GM18951 (cell line): ENCODE results near the gene ARFGAP3.
A peak's percentile ranks its signal among the peaks of the same experiment; 100 is the strongest.

ENCODE experiments used
- POLR2A ChIP-seq: IDR thresholded peaks from 4 replicates; pipeline ENCODE4 v1.6.1; 2011; ENCODE audit warnings: mild to moderate bottlenecking; ENCODE audit not compliant: insufficient read length, insufficient read depth; ENCODE audit errors: extremely low read depth
- in situ Hi-C: fragments of 300-500 bp; cut with MboI; formaldehyde crosslinking; loops from one replicate; pipeline ENCODE4 v1.12.0; 2022; ENCODE audit warnings: low sequenced_read_pairs, mixed read lengths, inconsistent platforms; ENCODE audit not compliant: unreplicated experiment

Gene ARFGAP3, protein sequence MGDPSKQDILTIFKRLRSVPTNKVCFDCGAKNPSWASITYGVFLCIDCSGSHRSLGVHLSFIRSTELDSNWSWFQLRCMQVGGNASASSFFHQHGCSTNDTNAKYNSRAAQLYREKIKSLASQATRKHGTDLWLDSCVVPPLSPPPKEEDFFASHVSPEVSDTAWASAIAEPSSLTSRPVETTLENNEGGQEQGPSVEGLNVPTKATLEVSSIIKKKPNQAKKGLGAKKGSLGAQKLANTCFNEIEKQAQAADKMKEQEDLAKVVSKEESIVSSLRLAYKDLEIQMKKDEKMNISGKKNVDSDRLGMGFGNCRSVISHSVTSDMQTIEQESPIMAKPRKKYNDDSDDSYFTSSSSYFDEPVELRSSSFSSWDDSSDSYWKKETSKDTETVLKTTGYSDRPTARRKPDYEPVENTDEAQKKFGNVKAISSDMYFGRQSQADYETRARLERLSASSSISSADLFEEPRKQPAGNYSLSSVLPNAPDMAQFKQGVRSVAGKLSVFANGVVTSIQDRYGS

DNA sequence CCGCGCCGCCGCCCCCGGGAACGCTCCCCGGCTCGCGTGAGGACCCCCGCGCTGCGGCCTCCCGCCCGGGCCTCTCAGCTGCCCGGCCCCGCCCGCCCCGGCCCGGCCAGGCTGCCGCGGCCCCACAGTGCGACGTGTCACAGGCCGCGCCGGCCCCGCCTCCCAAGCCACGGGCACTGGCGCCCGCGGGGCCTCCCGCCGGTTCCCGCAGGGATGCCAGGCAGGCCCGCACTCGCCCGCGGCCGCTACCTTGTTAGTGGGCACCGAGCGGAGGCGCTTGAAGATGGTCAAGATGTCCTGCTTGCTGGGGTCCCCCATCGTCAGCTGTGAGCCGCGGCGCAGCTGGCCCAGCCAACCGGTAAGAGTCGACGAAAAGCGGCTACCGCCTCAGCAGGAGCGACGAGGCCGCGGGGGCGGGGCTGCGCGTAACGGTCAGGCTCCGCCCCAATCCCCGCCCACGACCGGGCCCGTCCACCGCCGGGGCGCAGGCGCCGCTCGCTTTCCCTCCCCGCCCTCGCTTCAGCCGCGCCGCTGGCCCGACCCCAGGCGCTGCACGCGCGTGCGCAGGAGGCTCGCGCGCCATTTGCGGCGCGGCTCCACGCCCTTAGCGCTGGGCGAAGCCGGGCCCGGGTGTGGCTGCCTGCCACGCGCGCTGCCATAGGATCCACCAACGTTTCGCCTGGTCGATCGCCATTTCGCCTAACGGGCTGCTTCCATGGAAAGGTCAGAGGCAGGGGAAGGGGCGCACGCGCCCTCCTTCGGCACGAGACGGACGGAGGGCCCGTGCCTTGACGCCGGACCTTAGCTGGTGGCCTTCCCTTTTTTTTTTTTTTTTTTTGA is at the start of gene ARFGAP3:
ARFGAP3 (minus strand) TSS at position 409 of the 840 bp plus-strand sequence; CDS start at position 318, 91 bp downstream.
- TF ChIP-seq POLR2A, result peak; percentile 86
- in situ Hi-C loops, result no loop called here

DNA sequence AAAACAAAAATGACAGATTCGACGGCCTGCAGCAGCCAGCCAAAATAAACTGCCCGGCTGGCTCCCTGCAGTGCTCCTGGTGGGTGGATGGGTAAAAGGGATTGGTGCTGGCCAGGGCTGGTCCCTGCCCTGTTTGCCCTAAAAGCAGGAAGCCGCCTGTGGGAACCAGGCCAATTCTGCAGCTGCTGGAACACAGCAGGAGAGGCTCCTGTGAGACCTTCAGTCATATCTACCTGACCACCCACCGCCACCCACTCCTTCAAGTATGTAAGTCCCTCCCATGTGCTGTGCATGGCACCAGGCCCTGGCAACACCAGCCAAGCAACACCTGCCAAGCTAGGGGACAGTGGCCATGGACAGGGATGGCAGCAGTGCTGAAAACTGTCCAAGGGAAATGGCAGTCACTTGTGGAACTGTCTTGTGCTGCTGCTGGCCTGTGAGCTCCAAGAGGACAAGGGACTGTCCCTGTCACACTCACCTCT is 48.7 kb upstream of the ARFGAP3 start:
- TF ChIP-seq POLR2A, result no peak
- in situ Hi-C loops, result no loop called here

DNA sequence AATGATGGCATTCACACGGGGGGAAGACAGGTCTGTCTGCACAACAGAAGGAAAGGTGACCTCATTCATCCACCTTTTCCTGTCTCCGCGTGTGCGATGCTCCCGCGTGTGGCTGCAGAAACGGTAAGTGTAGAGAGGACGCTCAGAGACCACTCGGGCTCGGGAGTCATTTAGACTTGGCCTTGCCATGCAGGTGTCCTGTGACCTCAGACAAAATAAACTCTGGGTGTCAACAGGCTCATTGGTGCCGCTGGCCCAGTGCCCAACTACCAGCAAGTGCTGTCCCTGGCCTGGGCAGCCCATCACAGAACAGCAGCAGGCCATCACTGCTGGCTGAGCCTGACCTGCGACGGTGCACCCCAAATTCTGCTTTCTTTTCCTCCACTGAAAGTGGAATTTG is 48.1 kb upstream of the ARFGAP3 start:
- no peak for TF ChIP-seq POLR2A
- in situ Hi-C loops, result no loop called here

DNA sequence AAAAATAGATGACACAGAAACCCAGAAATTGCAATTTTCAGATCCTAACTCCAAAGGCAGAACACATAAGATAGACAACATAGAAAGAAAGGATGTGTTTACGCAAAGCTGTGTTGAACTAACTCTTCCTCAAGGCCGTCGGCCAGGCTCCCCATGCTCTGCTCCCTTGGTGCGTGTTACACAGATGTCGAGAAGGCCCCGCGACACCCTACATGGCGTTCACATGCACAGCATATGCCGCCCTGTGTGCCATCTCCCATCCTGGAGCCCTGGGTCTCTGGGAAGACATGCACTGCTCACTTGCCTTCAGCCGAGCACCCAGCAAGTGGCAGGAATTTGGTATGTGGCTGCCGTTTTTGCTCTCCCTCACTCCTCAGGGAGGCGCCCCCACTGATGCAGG is 47.0 kb upstream of the ARFGAP3 start:
- TF ChIP-seq POLR2A, result no peak
- in situ Hi-C loops, result no loop called here

DNA sequence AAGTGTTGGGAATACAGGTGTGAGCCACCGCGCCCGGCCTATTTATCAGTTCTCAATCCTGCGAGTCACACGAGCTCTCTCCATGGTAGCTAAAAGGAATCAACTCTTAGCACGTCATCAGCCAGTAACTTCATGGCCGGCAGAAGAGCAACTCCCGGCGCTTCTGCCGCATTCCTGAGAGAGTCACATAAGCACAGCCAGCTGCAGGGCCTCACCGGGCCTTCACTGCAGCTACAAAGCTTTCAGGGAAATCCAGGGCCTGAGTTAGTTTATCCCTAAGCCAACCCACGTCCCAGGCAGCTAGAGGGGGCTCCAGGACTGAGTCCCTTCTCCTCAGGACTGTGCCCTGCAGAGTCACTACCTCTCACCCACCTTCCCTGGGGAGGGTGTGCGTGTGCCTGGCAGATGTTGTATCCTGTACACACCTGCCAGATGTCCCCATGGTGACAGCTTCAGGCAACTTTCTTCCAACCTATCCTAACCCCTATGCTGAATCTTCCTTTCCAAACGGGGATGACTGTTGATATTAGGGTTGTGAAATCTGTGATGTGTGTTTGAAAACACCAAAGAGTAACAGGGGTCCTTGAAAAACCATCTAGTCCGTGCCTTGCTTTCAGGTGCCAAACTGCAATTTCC is 45.9 kb upstream of the ARFGAP3 start:
- in situ Hi-C loops, result no loop called here

DNA sequence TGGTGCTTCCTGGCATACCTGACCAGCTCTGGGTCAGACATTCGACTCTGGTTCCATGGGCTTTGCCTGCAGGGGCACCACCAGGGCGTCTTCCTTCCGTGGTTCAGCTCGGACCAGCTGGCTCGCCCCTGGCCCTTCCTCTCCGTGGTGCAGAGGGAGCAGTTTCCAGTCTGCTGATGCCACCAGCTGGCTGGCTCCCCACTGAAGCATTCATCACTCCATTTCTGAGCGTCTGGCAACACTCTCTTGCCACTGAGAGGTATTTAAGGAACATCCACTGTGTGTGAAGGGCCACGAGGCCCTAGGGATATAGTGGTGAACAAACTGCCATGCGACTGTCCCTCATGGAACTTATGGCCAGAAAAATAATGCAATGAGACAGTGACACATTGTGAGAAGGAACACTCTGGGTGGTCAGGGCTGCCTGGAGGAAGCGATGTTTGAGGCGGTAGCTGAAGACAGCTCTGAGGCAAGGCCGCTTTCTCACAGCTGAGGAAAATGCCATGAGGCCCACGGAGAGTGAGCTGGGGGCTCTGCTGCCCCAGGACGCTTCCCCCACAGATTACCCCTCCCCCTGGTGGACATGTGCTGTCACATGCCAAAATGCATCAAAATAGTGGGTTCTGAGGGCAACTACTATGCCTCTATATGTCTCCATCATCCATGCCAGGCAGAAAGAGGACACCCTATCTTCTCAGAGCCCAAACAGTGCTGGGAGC is 44.9 kb upstream of the ARFGAP3 start:
- no peak for TF ChIP-seq POLR2A
- in situ Hi-C loops, result no loop called here

More for the DNA sequence above, 45.9 kb upstream of the ARFGAP3 start:
- TF ChIP-seq POLR2A, result no peak

DNA sequence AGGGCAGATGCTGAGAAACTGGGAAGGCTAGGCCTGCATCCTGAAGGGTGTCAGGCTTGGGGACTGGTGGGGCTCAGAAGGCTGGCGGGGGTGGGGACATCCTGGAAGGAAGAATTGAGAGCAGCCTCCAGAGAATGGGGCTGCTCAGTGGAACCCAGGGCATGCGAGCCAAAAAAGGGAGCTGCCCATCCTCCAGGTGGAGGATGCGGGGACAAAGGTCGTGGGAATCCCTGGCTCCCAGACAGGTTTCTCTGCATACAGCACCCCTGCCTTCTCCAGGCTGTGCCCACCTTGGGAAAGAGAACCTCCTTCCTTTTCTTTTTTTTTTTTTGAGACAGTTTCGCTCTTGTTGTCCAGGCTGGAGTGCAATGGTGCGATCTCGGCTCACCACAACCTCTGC is 40.9 kb upstream of the ARFGAP3 start:
- no peak for TF ChIP-seq POLR2A
- in situ Hi-C loops, result no loop called here

DNA sequence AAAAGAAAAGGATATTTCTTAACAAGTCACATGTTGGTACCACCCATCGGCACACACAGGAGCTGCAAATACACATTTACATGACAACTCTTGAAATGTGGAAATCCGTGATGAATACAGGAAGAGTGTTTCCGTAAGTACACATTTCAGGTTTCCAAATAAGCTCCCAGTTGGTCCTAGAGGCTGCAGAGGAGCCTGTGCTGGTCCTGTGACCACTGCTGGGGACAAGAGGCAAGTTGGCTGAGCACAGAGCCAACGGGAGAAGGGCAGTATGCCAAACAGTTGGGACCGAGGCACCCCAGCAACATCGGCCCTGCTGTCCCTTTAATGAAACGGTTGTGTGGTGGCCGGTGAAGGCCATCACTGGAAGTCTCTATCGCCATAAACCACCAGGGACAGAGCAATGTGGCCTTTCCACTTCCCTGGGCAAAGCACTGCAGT is 38.5 kb upstream of the ARFGAP3 start:
- TF ChIP-seq POLR2A, result no peak
- in situ Hi-C loops, result no loop called here

DNA sequence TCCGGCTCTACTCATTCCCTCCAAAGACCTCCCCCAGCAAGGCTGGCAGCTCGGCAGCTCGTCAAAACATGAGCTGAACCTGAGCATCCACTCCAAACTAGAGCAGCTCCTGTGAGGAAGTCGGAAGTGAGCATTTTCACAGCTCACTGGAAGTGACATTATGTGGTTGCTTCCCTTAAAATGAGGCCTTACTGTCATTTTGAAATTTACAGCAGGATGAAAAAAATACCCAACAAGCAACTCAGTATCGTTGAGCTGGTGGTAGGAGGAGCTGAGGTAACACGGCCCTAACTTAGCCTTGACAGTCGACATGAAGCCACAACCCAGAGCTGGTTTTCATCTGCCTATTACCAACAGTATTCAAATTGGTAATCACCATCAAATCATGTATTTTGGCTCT is 38.0 kb upstream of the ARFGAP3 start:
- in situ Hi-C loops, result no loop called here
- no peak for TF ChIP-seq POLR2A

DNA sequence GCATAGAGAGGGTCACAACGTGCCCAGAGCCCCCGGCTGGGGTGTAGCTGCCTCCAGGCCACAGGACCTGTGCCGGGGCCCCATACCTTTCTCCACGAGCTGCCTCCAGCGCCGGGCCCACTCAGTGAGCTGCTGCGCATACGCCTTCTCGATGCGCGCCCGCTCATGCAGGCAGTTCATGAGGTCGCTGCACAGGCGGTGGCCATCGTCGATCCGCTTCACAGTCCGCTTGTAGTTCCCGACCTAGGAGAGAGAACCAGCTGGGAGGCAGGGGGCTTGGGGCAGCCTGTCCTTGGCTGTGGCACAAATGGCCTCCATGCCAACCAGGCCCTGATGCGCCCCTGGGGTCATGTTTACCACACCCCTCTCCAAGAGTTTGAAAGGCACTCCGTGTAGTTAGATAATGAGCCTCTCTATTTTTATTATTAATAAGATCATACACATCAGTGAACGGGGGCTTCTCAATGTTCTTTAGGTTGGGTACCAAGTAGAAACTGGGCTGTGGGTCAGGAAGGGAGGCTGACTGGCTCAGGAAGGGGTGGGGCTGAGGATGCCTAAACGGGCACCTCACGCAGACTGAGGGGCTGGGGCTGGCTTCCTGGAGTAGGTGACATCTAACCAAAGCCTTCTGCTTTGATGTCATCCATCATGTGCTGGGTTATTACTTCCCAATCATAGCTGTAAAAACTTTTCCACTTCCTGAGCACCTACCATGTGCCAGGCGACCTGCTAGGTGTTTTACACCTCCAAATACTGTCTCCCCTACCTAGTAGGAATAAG is 36.5 kb upstream of the ARFGAP3 start:
- in situ Hi-C loops, result no loop called here
- no peak for TF ChIP-seq POLR2A

DNA sequence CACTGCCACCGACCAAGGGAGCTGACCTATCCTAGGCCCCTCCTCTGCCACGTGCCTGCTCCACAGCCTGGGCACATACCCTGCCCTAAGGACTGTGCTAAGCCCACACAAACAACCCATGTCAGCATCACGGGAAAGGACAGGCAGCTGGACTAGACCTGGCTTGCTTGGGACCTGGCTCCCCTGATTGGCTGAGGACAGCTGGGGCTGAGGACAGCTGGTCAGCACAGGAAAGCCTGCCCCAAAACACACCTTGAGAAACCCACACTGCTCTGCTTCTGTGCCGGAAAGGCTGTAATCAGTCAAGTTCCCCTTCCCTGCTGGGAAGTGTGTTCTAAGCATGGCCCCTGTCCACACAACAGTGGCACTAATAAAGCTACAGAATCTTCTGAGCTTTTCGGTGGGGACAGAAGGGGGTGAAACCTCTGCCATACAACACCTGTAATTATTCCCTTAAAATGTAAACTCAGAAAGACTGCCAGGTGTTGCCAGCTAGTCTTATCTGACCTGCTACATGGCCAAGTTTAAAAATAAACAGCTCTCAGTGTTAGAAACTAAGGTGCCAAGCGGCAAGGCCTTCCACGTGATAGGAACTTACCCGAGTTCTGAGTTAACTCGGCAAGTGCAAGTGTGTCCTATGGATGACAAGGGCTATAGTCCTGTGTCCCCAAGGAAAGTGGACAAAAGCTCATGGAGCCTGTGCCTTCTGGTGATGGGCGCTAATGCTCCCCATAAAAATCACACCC is 35.7 kb upstream of the ARFGAP3 start:
- in situ Hi-C loops, result no loop called here

More for the DNA sequence above, 35.7 kb upstream of the ARFGAP3 start:
- no peak for TF ChIP-seq POLR2A
